ENCODE results near the gene DRC3. TPM values are rescaled to one million over a fixed set of nuclear protein-coding genes. Genes with fewer than 3 reads are reported as not detected.

The DRC3 gene
- total RNA-seq, 2 donors from 2014 or later, result 0.47 TPM; not detected in 1

DNA sequence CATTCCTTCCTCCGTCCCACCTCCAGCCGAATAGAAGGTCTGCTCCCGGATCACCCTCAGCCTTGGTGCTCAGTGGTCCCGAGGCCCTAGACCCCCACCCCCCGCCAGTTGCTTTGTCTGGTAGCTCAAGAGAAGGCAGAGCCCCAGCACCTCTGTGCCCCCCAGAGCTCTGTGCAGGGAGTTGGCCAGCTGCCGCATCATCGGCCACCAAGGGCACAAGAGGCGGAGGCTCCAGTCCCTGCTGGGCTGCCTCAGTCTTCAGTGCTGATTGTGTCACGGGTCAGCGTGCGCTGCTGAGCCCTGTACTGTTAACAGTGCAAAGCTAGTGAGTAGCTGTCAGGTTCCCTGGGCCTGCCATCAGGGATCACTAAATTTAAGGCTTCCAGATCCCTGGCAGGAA, 92.9 kb downstream of the DRC3 start:
- no peaks in the 10 kb centered on the region for H3K36me3 Mint-ChIP-seq
- ATAC-seq, result no peak

More for the DNA sequence above, 92.9 kb downstream of the DRC3 start:
- Mint-ChIP-seq H3K4me3 (no peak overlapping the region), H3K9me3 (no peaks in the 10 kb centered on the region), H3K27ac (no peak overlapping the region), H3K27me3 (no peaks in the 10 kb centered on the region), H3K4me1 (ENCODE audit: low read depth in 2 of 2) (no peaks in the 10 kb centered on the region)
- no peak for DNase-seq (ENCODE audit: low spot score)

Other genes with a start within 250 kb of the DRC3 start
- 10 to 100 TPM; 55.8 to 73.5 TPM for gene SREBF1, start 135.9 kb upstream of the DRC3 start, total RNA-seq
- gene TOM1L2, start 462 bp upstream of the DRC3 start, total RNA-seq, result 10 to 100 TPM; 15.5 to 17.8 TPM
- gene ATPAF2, start 66.3 kb downstream of the DRC3 start, total RNA-seq, result 10 to 100 TPM; 40.1 to 52.1 TPM
- 1 to 10 TPM; 7.5 to 9.0 TPM for gene GID4, start 66.5 kb downstream of the DRC3 start, total RNA-seq
- gene DRG2, start 115.1 kb downstream of the DRC3 start, total RNA-seq, result 10 to 100 TPM; 49.9 to 84.3 TPM
- gene MYO15A, start 135.9 kb downstream of the DRC3 start, total RNA-seq, result 1 to 10 TPM; 1.0 to 2.0 TPM
- 100 to 1,000 TPM; 121 to 123 TPM for gene ALKBH5, start 211.0 kb downstream of the DRC3 start, total RNA-seq